SIG-M5 (cell line): Measurements from ENCODE around the gene FOXP1.

Source experiments
- DNase-seq: peaks from one replicate; lab custom pipeline; 2025; lab: John Stamatoyannopoulos, UW

FOXP1 gene

GRCh38 chr3:71425491-71426071 lies 157.9 kb downstream of the FOXP1 start:
- no peak for DNase-seq

- DNase-seq = no peak
Observed at GRCh38 chr3:71423151-71423906, 160.2 kb downstream of the FOXP1 start.

GRCh38 chr3:71421820-71422566 lies 161.5 kb downstream of the FOXP1 start:
- no peak for DNase-seq

GRCh38 chr3:71421475-71421819 lies 162.1 kb downstream of the FOXP1 start:
- DNase-seq = no peak

GRCh38 chr3:71419369-71419768 lies 164.2 kb downstream of the FOXP1 start:
- no peak for DNase-seq

GRCh38 chr3:71417791-71418190 lies 165.7 kb downstream of the FOXP1 start:
- no peak for DNase-seq

GRCh38 chr3:71416876-71417275 lies 166.7 kb downstream of the FOXP1 start:
- DNase-seq = no peak

GRCh38 chr3:71415681-71416122 lies 167.8 kb downstream of the FOXP1 start:
- no peak for DNase-seq

GRCh38 chr3:71414189-71414927 lies 169.2 kb downstream of the FOXP1 start:
- no peak for DNase-seq

- DNase-seq = no peak
Observed at GRCh38 chr3:71413572-71413971, 170.0 kb downstream of the FOXP1 start.

- no peak for DNase-seq
Observed at GRCh38 chr3:71409352-71409751, 174.2 kb downstream of the FOXP1 start.

GRCh38 chr3:71408903-71409302 lies 174.6 kb downstream of the FOXP1 start:
- DNase-seq = no peak

GRCh38 chr3:71407823-71408222 lies 175.7 kb downstream of the FOXP1 start:
- DNase-seq = no peak

GRCh38 chr3:71406972-71407810 lies 176.3 kb downstream of the FOXP1 start:
- DNase-seq = no peak

- no peak for DNase-seq
Observed at GRCh38 chr3:71402911-71403310, 180.6 kb downstream of the FOXP1 start.

- no peak for DNase-seq
Observed at GRCh38 chr3:71402280-71402679, 181.2 kb downstream of the FOXP1 start.

- DNase-seq = no peak
Observed at GRCh38 chr3:71401695-71402231, 181.8 kb downstream of the FOXP1 start.

- no peak for DNase-seq
Observed at GRCh38 chr3:71400986-71401451, 182.5 kb downstream of the FOXP1 start.

GRCh38 chr3:71399478-71399877 lies 184.1 kb downstream of the FOXP1 start:
- no peak for DNase-seq

GRCh38 chr3:71398157-71398836 lies 185.2 kb downstream of the FOXP1 start:
- no peak for DNase-seq

- no peak for DNase-seq
Observed at GRCh38 chr3:71397726-71398125, 185.8 kb downstream of the FOXP1 start.
